GM23248 (cell line): ENCODE measurements around the gene ERICH3.

Experiments used
- EZH2 ChIP-seq: fragments of 200-600 bp; sonication (generic); IDR thresholded peaks from 2 replicates; pipeline ENCODE4 v1.6.1; 2018; ENCODE audit warnings: antibody characterized with exemption, mild to moderate bottlenecking; ENCODE audit not compliant: insufficient read depth, poor library complexity, severe bottlenecking
- EZH2phosphoT487 ChIP-seq: fragments of 200-600 bp; sonication (generic); IDR thresholded peaks from 2 replicates; pipeline ENCODE4 v1.6.1; 2018; ENCODE audit warnings: antibody characterized with exemption, moderate library complexity, mild to moderate bottlenecking, low read depth; ENCODE audit not compliant: insufficient read depth

- TF ChIP-seq EZH2 = no peak
- TF ChIP-seq EZH2phosphoT487 = no peak
Measured at GRCh38 chr1:74690909-74691308, 17.3 kb upstream of the ERICH3 start.
